ENCODE data around the gene CIB2.

Gene CIB2

DNA sequence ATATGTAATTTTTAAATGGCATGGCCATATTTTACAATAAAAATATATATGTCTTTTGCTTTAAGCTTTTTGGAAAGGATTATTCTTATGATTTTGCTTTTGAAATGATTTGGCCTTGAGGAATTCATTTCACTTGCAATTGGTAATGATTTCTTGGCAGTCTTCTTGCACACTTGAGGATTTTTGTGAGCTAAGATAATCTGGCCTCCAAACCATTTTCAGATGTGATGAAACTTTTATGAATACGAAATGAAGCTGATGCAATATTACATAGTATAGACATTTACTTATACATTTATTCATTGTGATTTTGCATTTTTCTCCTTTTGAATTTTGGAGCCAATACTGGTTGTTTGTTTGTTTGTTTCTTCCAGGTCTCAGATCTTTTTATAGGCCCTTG lies 45.3 kb downstream of the CIB2 start:
- Histone ChIP-seq H3K4me2 (ENCODE audit: low read length) (no peak overlapping the region), H4K20me1 (ENCODE audit: control insufficient read depth, insufficient read depth, low read depth, low read length) (no peaks in the 10 kb centered on the region), H3K27me3 (ENCODE audit: control insufficient read depth, low read length) (peaks cover 5% of the 10 kb centered on the region; the same call in 1 of the 2 replicates), H3K9me2 (replicated peaks; ENCODE audit: control insufficient read depth, low read length) (no peaks in the 10 kb centered on the region), H3K27ac (ENCODE audit: low read depth, low read length) (no peak overlapping the region), H3F3A (ENCODE audit: control insufficient read depth, insufficient read depth) (no peaks in the 10 kb centered on the region), H3K4me1 (ENCODE audit: control insufficient read depth, low read length) (peaks cover 6% of the 10 kb centered on the region), H3K4me3 (ENCODE audit: low read length) (no peak overlapping the region), H3K9me3 (ENCODE audit: control insufficient read depth, insufficient read depth, low read length) (no peaks in the 10 kb centered on the region), H3K36me3 (ENCODE audit: control insufficient read depth, low read length) (no peaks in the 10 kb centered on the region), H3K79me2 (ENCODE audit: control insufficient read depth, low read length) (no peaks in the 10 kb centered on the region)
- TF ChIP-seq CTCF (IDR thresholded peaks at IDR 0.05; ENCODE audit: low read depth, low read length, poor library complexity, severe bottlenecking) (no peak), EZH2phosphoT487 (IDR thresholded peaks at IDR 0.05; ENCODE audit: borderline replicate concordance, low read length) (no peak)

GRCh38 chr15:78084449-78084750 lies 46.8 kb downstream of the CIB2 start:
- H3F3A ChIP-seq (ENCODE audit: control insufficient read depth, insufficient read depth): no peaks in the 10 kb centered on the region
- H3K4me1 ChIP-seq (ENCODE audit: control insufficient read depth, low read length): peaks cover 6% of the 10 kb centered on the region
- no peaks in the 10 kb centered on the region for H4K20me1 ChIP-seq (ENCODE audit: control insufficient read depth, insufficient read depth, low read depth, low read length)
- no peak overlapping the region for H3K4me2 ChIP-seq (ENCODE audit: low read length)
- H3K9me2 ChIP-seq (replicated peaks; ENCODE audit: control insufficient read depth, low read length): no peaks in the 10 kb centered on the region
- H3K27ac ChIP-seq (ENCODE audit: low read depth, low read length): no peak overlapping the region
- no peaks in the 10 kb centered on the region for H3K9me3 ChIP-seq (ENCODE audit: control insufficient read depth, insufficient read depth, low read length)
- 0 out of 2 replicates have a peak, but pooled peaks cover 3% of the 10 kb centered on the region for H3K27me3 ChIP-seq (ENCODE audit: control insufficient read depth, low read length)
- no peak overlapping the region for H3K4me3 ChIP-seq (ENCODE audit: low read length)
- no peaks in the 10 kb centered on the region for H3K79me2 ChIP-seq (ENCODE audit: control insufficient read depth, low read length)
- no peak for TF ChIP-seq CTCF (IDR thresholded peaks at IDR 0.05; ENCODE audit: low read depth, low read length, poor library complexity, severe bottlenecking)
- no peak for TF ChIP-seq EZH2phosphoT487 (IDR thresholded peaks at IDR 0.05; ENCODE audit: borderline replicate concordance, low read length)
- H3K36me3 ChIP-seq (ENCODE audit: control insufficient read depth, low read length): no peaks in the 10 kb centered on the region

GRCh38 chr15:78083687-78084448 lies 47.4 kb downstream of the CIB2 start:
- Histone ChIP-seq H3K27me3 (ENCODE audit: control insufficient read depth, low read length) (0 out of 2 replicates have a peak, but pooled peaks cover 3% of the 10 kb centered on the region), H3K9me3 (ENCODE audit: control insufficient read depth, insufficient read depth, low read length) (no peaks in the 10 kb centered on the region), H3K4me1 (ENCODE audit: control insufficient read depth, low read length) (peaks cover 6% of the 10 kb centered on the region), H3K9me2 (replicated peaks; ENCODE audit: control insufficient read depth, low read length) (no peaks in the 10 kb centered on the region), H3K4me3 (ENCODE audit: low read length) (no peak overlapping the region), H3K36me3 (ENCODE audit: control insufficient read depth, low read length) (no peaks in the 10 kb centered on the region), H3K4me2 (ENCODE audit: low read length) (no peak overlapping the region), H3K27ac (ENCODE audit: low read depth, low read length) (no peak overlapping the region), H3K79me2 (ENCODE audit: control insufficient read depth, low read length) (no peaks in the 10 kb centered on the region), H3F3A (ENCODE audit: control insufficient read depth, insufficient read depth) (no peaks in the 10 kb centered on the region), H4K20me1 (ENCODE audit: control insufficient read depth, insufficient read depth, low read depth, low read length) (no peaks in the 10 kb centered on the region)
- TF ChIP-seq EZH2phosphoT487 (IDR thresholded peaks at IDR 0.05; ENCODE audit: borderline replicate concordance, low read length): no peak
- TF ChIP-seq CTCF (IDR thresholded peaks at IDR 0.05; ENCODE audit: low read depth, low read length, poor library complexity, severe bottlenecking): no peak

All from DOHH2 (cell line).